ENCODE results near the gene FYTTD1. TPM values are rescaled to one million over a fixed set of nuclear protein-coding genes. Genes with fewer than 3 reads are reported as not detected.

Gene FYTTD1
- total and polyA plus RNA-seq, 10 donors = 10.9 to 52.6 (median 30.1) TPM

- 79 to 88% (median 88%) methylated on average over 3 of the region's 3 CpGs for WGBS, 5 donors
- H3K4me1 ChIP-seq = peaks cover 23 to 86% (median 49%) of the 10 kb centered on the region in 6 donors
- no peak overlapping the region for H3K4me3 ChIP-seq
- no peak for DNase-seq
- peaks cover 0 to 8% (median 0%) of the 10 kb centered on the region in 6 donors for H3K36me3 ChIP-seq
- no peaks in the 10 kb centered on the region for H3K9me3 ChIP-seq
- no peak overlapping the region for H3K27ac ChIP-seq
- H3K27me3 ChIP-seq (replicated peaks in 1 of 7) = no peaks in the 10 kb centered on the region
- TF ChIP-seq, protein P1, sequence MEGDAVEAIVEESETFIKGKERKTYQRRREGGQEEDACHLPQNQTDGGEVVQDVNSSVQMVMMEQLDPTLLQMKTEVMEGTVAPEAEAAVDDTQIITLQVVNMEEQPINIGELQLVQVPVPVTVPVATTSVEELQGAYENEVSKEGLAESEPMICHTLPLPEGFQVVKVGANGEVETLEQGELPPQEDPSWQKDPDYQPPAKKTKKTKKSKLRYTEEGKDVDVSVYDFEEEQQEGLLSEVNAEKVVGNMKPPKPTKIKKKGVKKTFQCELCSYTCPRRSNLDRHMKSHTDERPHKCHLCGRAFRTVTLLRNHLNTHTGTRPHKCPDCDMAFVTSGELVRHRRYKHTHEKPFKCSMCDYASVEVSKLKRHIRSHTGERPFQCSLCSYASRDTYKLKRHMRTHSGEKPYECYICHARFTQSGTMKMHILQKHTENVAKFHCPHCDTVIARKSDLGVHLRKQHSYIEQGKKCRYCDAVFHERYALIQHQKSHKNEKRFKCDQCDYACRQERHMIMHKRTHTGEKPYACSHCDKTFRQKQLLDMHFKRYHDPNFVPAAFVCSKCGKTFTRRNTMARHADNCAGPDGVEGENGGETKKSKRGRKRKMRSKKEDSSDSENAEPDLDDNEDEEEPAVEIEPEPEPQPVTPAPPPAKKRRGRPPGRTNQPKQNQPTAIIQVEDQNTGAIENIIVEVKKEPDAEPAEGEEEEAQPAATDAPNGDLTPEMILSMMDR (IDR thresholded peaks at IDR 0.05 in 8 of 11, conservative IDR thresholded peaks at IDR 0.05 in 3 of 11) = no peak
- TF ChIP-seq POLR2AphosphoS5 (IDR thresholded peaks at IDR 0.05) (no peak), POLR2A (IDR thresholded peaks at IDR 0.05) (no peak)
- intact Hi-C loops (cut with DNase I; ENCODE audit: low total_unique reads) = no loop called here
Observed at GRCh38 chr3:197800379-197800778, 50.7 kb downstream of the FYTTD1 start.

DNA sequence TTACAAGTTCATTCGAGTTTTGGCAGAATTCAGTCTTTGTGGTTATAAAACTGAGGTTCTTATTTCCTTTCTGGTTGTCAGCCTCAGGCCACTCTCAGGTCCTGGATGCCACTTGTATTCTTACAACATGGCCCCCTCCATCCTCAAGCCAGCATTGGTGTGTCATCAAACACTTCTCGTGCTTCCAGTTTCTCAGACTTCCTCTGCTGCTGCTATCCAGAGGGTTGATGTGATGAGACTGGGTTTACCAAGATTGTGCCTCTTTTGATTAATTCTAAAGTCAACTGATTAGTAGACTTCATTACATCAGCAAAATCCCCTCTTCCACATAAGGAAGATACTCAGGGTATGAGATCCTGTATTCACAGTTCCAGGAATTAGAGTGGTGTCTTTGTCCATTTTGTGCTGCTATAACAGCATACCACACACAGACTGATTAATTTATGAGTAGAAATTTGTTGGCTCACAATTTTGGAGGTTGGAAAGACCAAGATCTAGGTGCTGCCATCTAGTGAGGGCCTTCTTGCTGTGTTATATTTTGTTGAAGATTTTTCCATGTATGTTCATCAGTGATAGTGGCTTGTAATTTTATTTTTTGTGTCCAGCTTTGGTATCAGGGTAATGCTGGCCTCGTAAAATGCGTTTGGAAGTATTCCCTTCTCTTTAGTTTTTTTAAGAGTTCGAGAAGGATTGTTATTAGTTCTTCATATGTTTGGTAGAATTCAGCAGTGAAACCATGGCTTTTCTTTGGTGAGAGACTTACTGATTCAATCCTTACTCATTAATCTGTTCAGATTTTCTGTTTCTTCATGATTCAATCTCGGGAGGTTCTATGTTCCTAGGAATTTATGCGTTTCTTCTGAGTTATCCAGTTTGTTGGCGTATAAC is 52.5 kb downstream of the FYTTD1 start:
- no peak for TF ChIP-seq POLR2AphosphoS5 (IDR thresholded peaks at IDR 0.05)
- TF ChIP-seq, protein P1 (IDR thresholded peaks at IDR 0.05 in 8 of 11, conservative IDR thresholded peaks at IDR 0.05 in 3 of 11) = peak in 4 of 11 experiments; percentile 9 to 28 (median 21)
- Histone ChIP-seq H3K36me3 (peaks cover 0 to 13% (median 0%) of the 10 kb centered on the region in 6 donors), H3K4me1 (peaks cover 17 to 68% (median 40%) of the 10 kb centered on the region in 6 donors), H3K27ac (peak overlapping the region in 3 of 8 donors; percentile 2 to 27 (median 10)), H3K27me3 (replicated peaks in 1 of 7) (no peaks in the 10 kb centered on the region), H3K9me3 (no peaks in the 10 kb centered on the region), H3K4me3 (no peak overlapping the region)
- no peak for DNase-seq
- intact Hi-C loops (cut with DNase I; ENCODE audit: low total_unique reads) = no loop called here
- WGBS, 5 donors = 57 to 68% (median 61%) methylated on average over 8 of the region's 8 CpGs

DNA sequence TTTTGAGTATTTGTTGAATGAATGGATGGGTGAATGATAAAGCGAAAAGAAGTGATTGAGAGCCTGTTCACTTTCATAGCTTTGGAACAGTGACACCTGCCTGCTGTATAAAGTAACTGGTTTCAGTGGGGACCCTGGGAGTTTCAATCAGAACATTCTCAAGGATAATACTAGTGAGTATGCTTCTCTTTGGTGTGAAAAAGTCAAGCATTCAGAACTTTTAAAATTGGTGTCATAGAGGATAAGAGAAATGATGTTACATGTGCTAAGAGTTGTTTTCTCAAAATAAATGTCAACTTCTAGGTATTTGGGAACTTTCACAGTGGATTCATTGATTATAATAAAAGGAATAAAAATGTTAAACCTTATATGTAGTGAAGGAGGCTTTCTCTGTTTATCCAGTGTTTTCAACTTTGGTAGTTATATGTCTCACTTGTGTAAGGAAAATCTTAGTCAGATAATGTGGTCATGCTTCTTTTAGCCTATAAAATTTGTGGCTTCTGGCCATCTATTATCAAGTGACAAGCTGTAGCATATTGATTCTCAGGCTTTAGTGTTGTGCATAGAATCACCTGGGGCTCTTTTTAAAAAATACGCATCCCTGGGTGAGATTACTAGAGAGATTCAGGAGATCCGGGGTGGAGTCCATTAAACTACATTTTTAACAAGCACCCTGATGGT is 53.2 kb downstream of the FYTTD1 start:
- 92 to 97% (median 96%) methylated on average over 3 of the region's 3 CpGs for WGBS, 5 donors
- TF ChIP-seq, protein P1 (IDR thresholded peaks at IDR 0.05 in 8 of 11, conservative IDR thresholded peaks at IDR 0.05 in 3 of 11) = peak in 2 of 11 experiments; percentile 19 to 25
- TF ChIP-seq POLR2AphosphoS5 (IDR thresholded peaks at IDR 0.05) = no peak
- no peaks in the 10 kb centered on the region for H3K27me3 ChIP-seq (replicated peaks in 1 of 7)
- DNase-seq = no peak
- intact Hi-C loops (cut with DNase I; ENCODE audit: low total_unique reads) = no loop called here
- no peak overlapping the region for H3K4me3 ChIP-seq
- peaks cover 17 to 65% (median 35%) of the 10 kb centered on the region in 6 donors for H3K4me1 ChIP-seq
- H3K9me3 ChIP-seq = no peaks in the 10 kb centered on the region
- no peak overlapping the region for H3K27ac ChIP-seq
- H3K36me3 ChIP-seq = peaks cover 0 to 13% (median 0%) of the 10 kb centered on the region in 6 donors

DNA sequence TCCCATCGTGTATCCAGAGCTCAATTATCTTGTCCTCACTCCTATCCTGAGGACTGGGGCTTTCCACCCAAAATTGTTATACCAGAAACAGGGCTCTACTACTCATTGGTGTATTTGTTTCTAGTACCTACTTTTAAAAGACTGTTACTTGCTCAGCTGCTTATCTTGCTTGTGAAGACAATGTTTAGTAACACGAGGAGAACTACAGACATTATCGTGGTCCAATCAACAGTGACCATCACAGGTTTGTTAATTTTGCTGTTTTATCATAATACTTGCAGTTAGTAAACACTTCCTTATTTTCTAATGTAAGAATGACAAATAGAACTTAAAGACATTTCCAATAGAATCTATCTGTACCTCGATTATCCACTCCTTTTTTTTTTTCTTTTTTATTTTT is 54.8 kb downstream of the FYTTD1 start:
- H3K4me1 ChIP-seq = peaks cover 9 to 65% (median 26%) of the 10 kb centered on the region in 6 donors
- H3K36me3 ChIP-seq = peaks cover 0 to 16% (median 0%) of the 10 kb centered on the region in 6 donors
- H3K27ac ChIP-seq = no peak overlapping the region
- no peak for DNase-seq
- intact Hi-C loops (cut with DNase I; ENCODE audit: low total_unique reads) = no loop called here
- H3K27me3 ChIP-seq (replicated peaks in 1 of 7) = no peaks in the 10 kb centered on the region
- H3K4me3 ChIP-seq = no peak overlapping the region
- no peaks in the 10 kb centered on the region for H3K9me3 ChIP-seq
- TF ChIP-seq POLR2A (IDR thresholded peaks at IDR 0.05) = no peak
- TF ChIP-seq, protein P1 (IDR thresholded peaks at IDR 0.05 in 8 of 11, conservative IDR thresholded peaks at IDR 0.05 in 3 of 11) = no peak
- TF ChIP-seq POLR2AphosphoS5 (IDR thresholded peaks at IDR 0.05) = no peak
- 75 to 88% (median 79%) methylated on average over 4 of the region's 4 CpGs for WGBS, 5 donors
